GM12874 (cell line): ENCODE measurements around the gene GAB4.

Experiments used
- TF ChIP-seq, protein P1 (sequence below): IDR thresholded peaks from 2 replicates; pipeline ENCODE4 v1.5.1; 2011; ENCODE audit warnings: low read depth, mild to moderate bottlenecking, control low read depth, low read length, moderate library complexity; ENCODE audit not compliant: insufficient read depth

Gene GAB4

DNA sequence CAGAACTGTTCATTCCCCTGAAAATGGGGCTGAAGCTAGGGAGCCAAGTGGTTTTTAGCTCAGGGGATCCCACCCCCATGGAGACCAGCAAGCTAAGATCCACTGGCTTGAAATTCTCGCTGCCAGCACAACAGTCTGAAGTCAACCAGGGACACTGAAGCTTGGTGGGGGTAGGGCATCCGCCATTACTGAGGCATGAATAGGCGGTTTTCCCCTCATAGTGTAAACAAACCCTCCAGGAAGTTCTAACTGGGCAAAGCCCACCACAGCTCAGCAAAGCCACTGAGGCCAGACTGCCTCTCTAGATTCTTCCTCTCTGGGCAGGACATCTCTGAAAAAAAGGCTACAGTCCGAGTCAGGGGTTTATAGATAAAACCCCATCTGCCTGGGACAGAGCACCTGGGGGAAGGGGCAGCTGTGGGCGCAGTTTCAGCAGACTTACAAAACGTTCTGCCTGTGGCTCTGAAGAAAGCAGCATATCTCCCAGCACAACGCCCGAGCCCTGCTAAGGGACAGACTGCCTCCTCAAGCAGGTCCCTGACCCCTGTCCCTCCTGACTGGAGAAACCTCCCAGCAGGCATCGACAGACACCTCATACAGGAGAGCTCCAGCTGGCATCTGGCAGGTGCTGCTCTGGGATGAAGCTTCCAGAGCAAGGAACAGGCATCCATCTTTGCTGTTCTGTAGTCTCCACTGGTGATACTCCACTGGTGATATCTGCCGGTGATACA lies 32.7 kb downstream of the GAB4 start:
- TF ChIP-seq, protein P1, sequence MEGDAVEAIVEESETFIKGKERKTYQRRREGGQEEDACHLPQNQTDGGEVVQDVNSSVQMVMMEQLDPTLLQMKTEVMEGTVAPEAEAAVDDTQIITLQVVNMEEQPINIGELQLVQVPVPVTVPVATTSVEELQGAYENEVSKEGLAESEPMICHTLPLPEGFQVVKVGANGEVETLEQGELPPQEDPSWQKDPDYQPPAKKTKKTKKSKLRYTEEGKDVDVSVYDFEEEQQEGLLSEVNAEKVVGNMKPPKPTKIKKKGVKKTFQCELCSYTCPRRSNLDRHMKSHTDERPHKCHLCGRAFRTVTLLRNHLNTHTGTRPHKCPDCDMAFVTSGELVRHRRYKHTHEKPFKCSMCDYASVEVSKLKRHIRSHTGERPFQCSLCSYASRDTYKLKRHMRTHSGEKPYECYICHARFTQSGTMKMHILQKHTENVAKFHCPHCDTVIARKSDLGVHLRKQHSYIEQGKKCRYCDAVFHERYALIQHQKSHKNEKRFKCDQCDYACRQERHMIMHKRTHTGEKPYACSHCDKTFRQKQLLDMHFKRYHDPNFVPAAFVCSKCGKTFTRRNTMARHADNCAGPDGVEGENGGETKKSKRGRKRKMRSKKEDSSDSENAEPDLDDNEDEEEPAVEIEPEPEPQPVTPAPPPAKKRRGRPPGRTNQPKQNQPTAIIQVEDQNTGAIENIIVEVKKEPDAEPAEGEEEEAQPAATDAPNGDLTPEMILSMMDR, result no peak

DNA sequence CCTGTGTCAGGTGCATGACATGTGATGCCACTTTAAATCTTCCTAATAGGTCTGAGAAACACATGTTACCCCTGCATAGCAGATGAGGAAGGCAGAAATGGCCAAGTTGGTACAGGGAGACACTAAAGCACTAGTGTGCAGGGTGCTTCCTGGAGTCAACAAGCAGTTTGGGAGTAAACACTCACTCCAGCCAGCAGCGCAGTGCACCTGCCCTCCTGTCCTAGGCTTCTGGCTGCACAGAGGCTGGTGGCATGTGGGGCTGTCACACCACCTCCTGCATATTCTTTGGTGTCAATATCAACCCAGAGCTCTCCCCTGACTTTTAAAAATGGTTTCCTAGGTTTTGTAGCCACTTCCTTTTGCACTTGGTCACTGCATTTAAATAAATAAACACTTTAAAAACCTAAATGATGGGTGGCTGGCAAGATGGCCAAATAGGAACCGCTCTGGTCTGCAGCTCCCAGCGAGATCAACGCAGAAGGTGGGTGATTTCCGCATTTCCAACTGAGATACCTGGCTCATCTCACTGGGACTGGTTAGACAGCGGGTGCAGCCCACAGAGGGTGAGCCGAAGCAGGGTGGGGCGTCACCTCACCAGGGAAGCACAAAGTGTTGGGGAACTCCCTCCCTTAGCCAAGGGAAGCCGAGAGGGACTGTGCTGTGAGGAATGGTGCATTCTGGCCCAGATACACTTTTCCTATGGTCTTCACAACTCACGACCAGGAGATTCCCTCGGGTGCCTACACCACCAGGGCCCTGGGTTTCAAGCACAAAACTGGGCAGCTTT lies 33.5 kb downstream of the GAB4 start:
- TF ChIP-seq, protein P1, result no peak

DNA sequence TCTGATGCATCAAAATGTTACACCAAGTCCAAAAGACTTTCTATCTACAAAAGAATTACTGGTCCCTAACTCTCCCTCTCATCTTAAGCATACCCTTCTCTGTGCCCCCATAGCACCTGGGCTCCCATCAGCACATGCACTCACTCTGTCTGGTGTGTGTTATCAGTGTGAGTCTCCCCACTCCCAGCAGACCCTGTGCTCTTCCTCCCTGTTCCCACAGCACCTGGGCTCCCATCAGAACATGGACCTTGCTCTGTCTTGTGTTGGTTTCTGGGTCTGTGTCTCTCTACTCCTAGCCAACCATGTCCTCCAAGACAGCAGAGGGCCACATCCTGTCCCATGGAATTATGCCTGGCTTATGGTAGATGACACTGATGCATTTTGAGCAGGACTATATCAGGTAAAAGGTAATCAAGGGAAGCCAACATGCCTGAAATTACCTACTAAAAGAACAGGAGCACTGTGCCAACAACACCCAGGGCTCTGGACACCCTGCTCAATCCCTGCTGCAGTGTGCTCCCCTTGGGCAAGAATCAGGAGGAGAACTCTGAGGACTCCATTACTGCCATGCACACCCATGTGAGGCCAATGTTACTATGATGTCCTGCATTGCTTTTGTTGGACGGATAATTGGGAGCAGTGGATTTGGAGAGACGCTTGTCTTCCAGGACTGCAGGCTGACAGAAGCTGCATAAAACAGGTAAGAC lies 34.3 kb downstream of the GAB4 start:
- TF ChIP-seq, protein P1, result no peak

DNA sequence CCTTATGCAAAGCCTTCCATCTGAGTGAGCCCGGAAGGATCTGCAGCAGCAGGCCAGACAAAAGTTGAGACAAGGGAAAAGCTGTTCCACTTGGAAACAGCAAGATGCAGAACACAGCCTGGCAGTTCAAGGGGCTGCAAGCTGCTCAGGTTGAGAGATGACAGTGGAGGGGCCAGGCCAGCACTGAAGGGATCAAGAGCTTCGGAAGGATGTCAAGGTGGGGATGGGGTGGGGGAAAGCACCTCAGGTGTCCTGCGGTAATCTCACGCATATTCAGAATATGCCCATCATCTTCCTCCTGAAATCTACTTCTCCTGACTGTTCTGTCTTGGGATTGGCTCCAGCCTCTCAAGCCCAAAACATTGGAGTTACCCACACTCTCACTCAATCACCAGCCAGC lies 35.7 kb downstream of the GAB4 start:
- TF ChIP-seq, protein P1, result no peak

DNA sequence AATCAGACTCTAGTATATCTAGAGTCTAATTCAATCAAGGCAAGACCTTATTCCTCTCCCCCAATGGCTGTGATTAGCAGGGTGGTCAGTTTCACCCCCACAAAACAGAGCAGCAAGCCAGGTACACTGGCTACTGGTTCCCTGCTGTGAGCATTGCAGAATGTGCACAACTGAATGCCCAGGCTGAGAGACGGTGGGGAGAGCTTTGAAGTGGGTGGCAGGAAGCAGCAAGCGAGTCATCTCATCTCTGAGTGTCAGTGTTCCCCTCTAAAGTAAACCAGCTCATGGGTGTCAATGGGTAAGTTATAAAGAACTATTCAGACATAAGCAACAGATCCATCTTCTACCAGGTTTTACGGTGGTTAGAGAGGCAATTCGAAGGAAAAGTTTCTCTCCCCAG lies 37.6 kb downstream of the GAB4 start:
- TF ChIP-seq, protein P1, result no peak

DNA sequence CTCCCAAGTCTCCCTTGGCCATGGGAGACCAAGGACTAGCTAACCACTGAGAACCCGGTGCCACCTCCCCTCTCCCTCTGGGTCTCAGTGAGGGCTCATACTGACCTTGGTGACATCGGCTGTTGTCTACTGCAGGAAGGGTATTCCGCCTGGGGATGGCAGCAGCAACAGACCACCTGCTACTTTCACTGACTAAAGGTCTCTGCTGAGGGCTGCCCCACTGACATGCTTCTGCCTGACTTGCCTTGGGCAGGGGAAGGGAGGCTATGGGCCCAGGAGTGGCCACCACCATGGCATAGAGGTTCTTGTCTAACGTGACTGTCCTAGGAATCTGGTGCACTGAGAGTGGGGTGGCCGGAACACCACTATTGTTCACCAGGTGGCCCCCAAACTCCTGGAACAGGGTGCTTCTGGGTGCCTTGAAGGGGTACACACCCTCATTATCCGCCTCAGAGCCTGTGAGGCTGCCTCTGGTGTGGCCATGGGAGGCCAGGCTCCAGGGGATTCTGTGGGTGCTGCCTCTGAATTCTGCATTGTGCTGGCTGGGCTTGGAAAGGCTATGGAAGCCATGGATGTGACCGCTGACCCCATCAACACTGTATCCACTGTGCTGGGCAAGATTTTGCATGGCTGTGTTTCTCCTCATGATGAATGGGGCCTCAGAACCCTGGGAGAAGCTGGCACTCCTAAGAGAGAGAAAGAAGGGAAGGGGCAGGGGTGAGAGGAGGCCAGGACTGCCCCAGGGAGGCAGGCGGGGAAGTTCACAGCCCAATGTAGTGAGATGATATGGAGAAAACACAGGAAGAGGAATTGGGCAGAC lies 38.3 kb downstream of the GAB4 start:
- TF ChIP-seq, protein P1, result no peak
